Prostate gland (tissue), 2 donors: ENCODE data around the gene ZNF681.
"Not testable (repeated sequence)": the region's sequence is repeated elsewhere in the genome, so short reads cannot be mapped to it uniquely, and the experiment has no call there.

Experiments
- POLR2A ChIP-seq: fragments of 450-650 bp; IDR thresholded peaks from one replicate; pipeline ENCODE4 v1.6.1; 2016; ENCODE audit warnings: antibody characterized with exemption, mild to moderate bottlenecking
- TF ChIP-seq, protein P1 (sequence below), 4 experiments: fragments of 200-600 bp in 2 of 4; fragments of 450-650 bp in 2 of 4; sonication (generic) in 2 of 4; IDR thresholded peaks; 1 replicate in 3 of 4; 2 replicates in 1 of 4; pipeline ENCODE4 v1.5.1; 2016 to 2019; ENCODE audit warnings: antibody characterized with exemption in 4 of 4, mild to moderate bottlenecking in 2 of 4, moderate library complexity in 2 of 4

DNA sequence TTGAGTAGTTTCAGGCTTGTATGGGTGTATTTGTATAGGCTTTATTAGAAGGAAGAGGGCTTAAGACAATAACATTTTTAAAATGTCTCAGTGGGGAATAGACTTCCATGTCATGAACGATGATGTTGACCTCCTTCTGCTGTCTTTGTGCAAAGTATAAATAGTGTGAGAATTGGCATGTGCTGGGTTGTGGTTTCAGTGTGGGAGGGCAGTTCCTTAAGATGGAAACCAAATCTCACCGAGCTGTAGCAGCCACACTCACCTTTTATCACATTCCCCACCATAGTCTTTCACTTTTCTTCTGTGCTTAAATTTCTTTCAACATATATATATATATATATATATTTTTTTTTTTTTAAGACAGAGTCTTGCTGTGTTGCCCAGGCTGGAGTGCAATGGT is 1.6 kb upstream of the ZNF681 start:
- TF ChIP-seq, protein P1, sequence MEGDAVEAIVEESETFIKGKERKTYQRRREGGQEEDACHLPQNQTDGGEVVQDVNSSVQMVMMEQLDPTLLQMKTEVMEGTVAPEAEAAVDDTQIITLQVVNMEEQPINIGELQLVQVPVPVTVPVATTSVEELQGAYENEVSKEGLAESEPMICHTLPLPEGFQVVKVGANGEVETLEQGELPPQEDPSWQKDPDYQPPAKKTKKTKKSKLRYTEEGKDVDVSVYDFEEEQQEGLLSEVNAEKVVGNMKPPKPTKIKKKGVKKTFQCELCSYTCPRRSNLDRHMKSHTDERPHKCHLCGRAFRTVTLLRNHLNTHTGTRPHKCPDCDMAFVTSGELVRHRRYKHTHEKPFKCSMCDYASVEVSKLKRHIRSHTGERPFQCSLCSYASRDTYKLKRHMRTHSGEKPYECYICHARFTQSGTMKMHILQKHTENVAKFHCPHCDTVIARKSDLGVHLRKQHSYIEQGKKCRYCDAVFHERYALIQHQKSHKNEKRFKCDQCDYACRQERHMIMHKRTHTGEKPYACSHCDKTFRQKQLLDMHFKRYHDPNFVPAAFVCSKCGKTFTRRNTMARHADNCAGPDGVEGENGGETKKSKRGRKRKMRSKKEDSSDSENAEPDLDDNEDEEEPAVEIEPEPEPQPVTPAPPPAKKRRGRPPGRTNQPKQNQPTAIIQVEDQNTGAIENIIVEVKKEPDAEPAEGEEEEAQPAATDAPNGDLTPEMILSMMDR (IDR thresholded peaks at IDR 0.05) = not testable (repeated sequence)
- not testable (repeated sequence) for TF ChIP-seq POLR2A
